DND-41 (cell line): ENCODE data around the gene RGS14.

ENCODE experiments used
- EZH2 ChIP-seq: IDR thresholded peaks from 3 replicates; pipeline ENCODE4 v1.6.1; 2012; ENCODE audit warnings: borderline replicate concordance, low read depth, mild to moderate bottlenecking, moderate library complexity, low read length, inconsistent platforms; ENCODE audit not compliant: severe bottlenecking
- TF ChIP-seq, protein P1 (sequence below): IDR thresholded peaks from 2 replicates; pipeline ENCODE4 v1.5.1; 2012; ENCODE audit warnings: borderline replicate concordance, low read length, moderate library complexity, mild to moderate bottlenecking; ENCODE audit not compliant: poor library complexity, severe bottlenecking; ENCODE audit errors: extremely low read depth

DNA sequence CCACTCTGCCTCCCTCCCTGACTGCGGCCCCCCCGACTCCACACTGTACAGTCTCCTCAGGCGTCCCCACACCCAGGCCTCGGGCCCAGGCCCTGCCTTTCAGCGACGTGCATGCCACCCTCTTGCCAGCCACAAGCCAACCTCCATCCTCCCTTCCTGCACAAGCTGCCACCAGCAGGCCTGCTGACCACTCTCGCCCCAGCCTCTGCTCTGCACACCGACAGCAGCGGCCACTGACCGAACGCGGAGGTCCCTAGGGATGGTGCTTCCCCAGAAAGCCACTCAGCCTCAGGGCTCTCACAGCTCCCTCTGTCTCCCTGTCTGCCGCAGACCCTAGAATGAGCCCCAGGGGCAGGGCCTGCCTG is 24.8 kb upstream of the RGS14 start:
- TF ChIP-seq, protein P1, sequence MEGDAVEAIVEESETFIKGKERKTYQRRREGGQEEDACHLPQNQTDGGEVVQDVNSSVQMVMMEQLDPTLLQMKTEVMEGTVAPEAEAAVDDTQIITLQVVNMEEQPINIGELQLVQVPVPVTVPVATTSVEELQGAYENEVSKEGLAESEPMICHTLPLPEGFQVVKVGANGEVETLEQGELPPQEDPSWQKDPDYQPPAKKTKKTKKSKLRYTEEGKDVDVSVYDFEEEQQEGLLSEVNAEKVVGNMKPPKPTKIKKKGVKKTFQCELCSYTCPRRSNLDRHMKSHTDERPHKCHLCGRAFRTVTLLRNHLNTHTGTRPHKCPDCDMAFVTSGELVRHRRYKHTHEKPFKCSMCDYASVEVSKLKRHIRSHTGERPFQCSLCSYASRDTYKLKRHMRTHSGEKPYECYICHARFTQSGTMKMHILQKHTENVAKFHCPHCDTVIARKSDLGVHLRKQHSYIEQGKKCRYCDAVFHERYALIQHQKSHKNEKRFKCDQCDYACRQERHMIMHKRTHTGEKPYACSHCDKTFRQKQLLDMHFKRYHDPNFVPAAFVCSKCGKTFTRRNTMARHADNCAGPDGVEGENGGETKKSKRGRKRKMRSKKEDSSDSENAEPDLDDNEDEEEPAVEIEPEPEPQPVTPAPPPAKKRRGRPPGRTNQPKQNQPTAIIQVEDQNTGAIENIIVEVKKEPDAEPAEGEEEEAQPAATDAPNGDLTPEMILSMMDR: no peak
- TF ChIP-seq EZH2: no peak
